Neuronal stem cell (in vitro differentiated cells): Measurements from ENCODE around the gene CEP295NL.
A peak's percentile ranks its signal among the peaks of the same experiment; 100 is the strongest.

Experiments used
- DNase-seq: peaks from one replicate; pipeline ENCODE4 v3.0.0-alpha.2; 2013; ENCODE audit warnings: low spot score
- H2AFZ ChIP-seq: one replicate; pipeline ENCODE4 v1.6.1; 2013; ENCODE audit warnings: mild to moderate bottlenecking, low read length, inconsistent platforms
- H2AK5ac ChIP-seq: 2 replicates; pipeline ENCODE4 v1.6.1; 2013; ENCODE audit warnings: low read depth, mild to moderate bottlenecking, inconsistent platforms, low read length, moderate library complexity, mixed read lengths
- H2BK120ac ChIP-seq: 2 replicates; pipeline ENCODE4 v1.6.1; 2013; ENCODE audit warnings: low read depth, mild to moderate bottlenecking, inconsistent platforms, low read length, moderate library complexity, mixed read lengths
- H2BK12ac ChIP-seq: one replicate; pipeline ENCODE4 v1.6.1; 2013; ENCODE audit warnings: low read length, inconsistent platforms
- H2BK15ac ChIP-seq: 2 replicates; pipeline ENCODE4 v1.6.1; 2013; ENCODE audit warnings: mild to moderate bottlenecking, low read length, inconsistent platforms, mixed read lengths
- H2BK5ac ChIP-seq: one replicate; pipeline ENCODE4 v1.6.1; 2013; ENCODE audit warnings: inconsistent platforms, mild to moderate bottlenecking, low read length, moderate library complexity
- H3K14ac ChIP-seq: one replicate; pipeline ENCODE4 v1.6.1; 2013; ENCODE audit warnings: low read length, inconsistent platforms
- H3K18ac ChIP-seq: 2 replicates; pipeline ENCODE4 v1.6.1; 2013; ENCODE audit warnings: low read length, inconsistent platforms
- H3K23ac ChIP-seq: 2 replicates; pipeline ENCODE4 v1.6.1; 2013; ENCODE audit warnings: low read depth, mild to moderate bottlenecking, mixed read lengths, low read length, inconsistent platforms; ENCODE audit not compliant: poor library complexity
- H3K27ac ChIP-seq: replicated peaks from 3 replicates; pipeline ENCODE4 v1.5.1; 2013; ENCODE audit warnings: low read length, inconsistent platforms
- H3K27me3 ChIP-seq, 3 experiments: 2 replicates each; pipeline ENCODE4 v1.6.1; 2013; ENCODE audit warnings: low read length in 3 of 3, mild to moderate bottlenecking in 2 of 3, inconsistent platforms in 1 of 3, low read depth in 1 of 3, mixed read lengths in 1 of 3, moderate library complexity in 1 of 3; ENCODE audit not compliant: control insufficient read depth in 3 of 3, insufficient read depth in 3 of 3
- H3K36me3 ChIP-seq, 2 donors: replicated peaks in 1 of 2; 2 replicates each; pipeline ENCODE4 v1.6.1; 2013; ENCODE audit warnings: low read length in 2 of 2; ENCODE audit not compliant: control insufficient read depth in 2 of 2, insufficient read depth in 2 of 2
- H3K4ac ChIP-seq: 2 replicates; pipeline ENCODE4 v1.6.1; 2013; ENCODE audit warnings: inconsistent platforms, mild to moderate bottlenecking, low read length, moderate library complexity
- H3K4me1 ChIP-seq, 2 donors: 1 replicate in 1 of 2; 2 replicates in 1 of 2; pipeline ENCODE4 v1.6.1; 2013; ENCODE audit warnings: low read length in 2 of 2, low read depth in 1 of 2; ENCODE audit not compliant: control insufficient read depth in 2 of 2, insufficient read depth in 1 of 2
- H3K4me2 ChIP-seq: one replicate; pipeline ENCODE4 v1.6.1; 2013; ENCODE audit warnings: mild to moderate bottlenecking, low read length, inconsistent platforms; ENCODE audit not compliant: insufficient read depth, poor library complexity, severe bottlenecking
- H3K4me3 ChIP-seq, 2 donors: 2 replicates each; pipeline ENCODE4 v1.5.1; 2013; ENCODE audit warnings: low read length in 2 of 2, mild to moderate bottlenecking in 2 of 2, inconsistent platforms in 1 of 2, moderate library complexity in 1 of 2
- H3K79me1 ChIP-seq: one replicate; pipeline ENCODE4 v1.6.1; 2013; ENCODE audit warnings: low read depth, mild to moderate bottlenecking, inconsistent platforms, low read length, moderate library complexity
- H3K9ac ChIP-seq: one replicate; pipeline ENCODE4 v1.6.1; 2013; ENCODE audit warnings: mild to moderate bottlenecking, low read depth, low read length, inconsistent platforms; ENCODE audit not compliant: poor library complexity
- H3K9me3 ChIP-seq, 2 donors: replicated peaks in 1 of 2; 2 replicates each; pipeline versions ENCODE3 to v1.6.1; 2013; ENCODE audit warnings: low read length in 2 of 2, mild to moderate bottlenecking in 2 of 2, inconsistent platforms in 1 of 2, low read depth in 1 of 2, mixed read lengths in 1 of 2, moderate library complexity in 1 of 2; ENCODE audit not compliant: control insufficient read depth in 2 of 2, insufficient read depth in 1 of 2
- H4K8ac ChIP-seq: one replicate; pipeline ENCODE4 v1.6.1; 2013; ENCODE audit warnings: low read depth, mild to moderate bottlenecking, inconsistent platforms, low read length, moderate library complexity
- H4K91ac ChIP-seq: one replicate; pipeline ENCODE4 v1.6.1; 2013; ENCODE audit warnings: low read length, low read depth, mild to moderate bottlenecking, inconsistent platforms; ENCODE audit not compliant: poor library complexity
- WGBS, 2 donors: extraction: QIAGEN DNeasy Blood & Tissue Kit; methylation state at CpG; one replicate each; pipeline ENCODE4 v1.1.7; 2013; ENCODE audit warnings: missing lambda C conversion rate in 2 of 2, mixed read lengths in 1 of 2; ENCODE audit not compliant: insufficient read length in 2 of 2, insufficient replicate concordance in 1 of 2; ENCODE audit errors: extremely low coverage in 2 of 2; 5-methylcytosine and 5-hydroxymethylcytosine counted together

Gene CEP295NL

GRCh38 chr17:78875363-78876093 lies 27.5 kb downstream of the CEP295NL start:
- peaks cover 7% of the 10 kb centered on the region for H3K79me1 ChIP-seq
- H3K18ac ChIP-seq = no peak overlapping the region
- no peak overlapping the region for H3K4me3 ChIP-seq
- peak overlapping the region; percentile 47 for H2AK5ac ChIP-seq
- no peak overlapping the region for H3K27ac ChIP-seq
- H3K4ac ChIP-seq = no peak overlapping the region
- no peak overlapping the region for H3K23ac ChIP-seq
- no peak overlapping the region for H2BK120ac ChIP-seq
- peaks cover 10 to 35% of the 10 kb centered on the region in 2 donors for H3K36me3 ChIP-seq
- no peak overlapping the region for H4K91ac ChIP-seq
- no CpG with 5 or more reads among the region's 9 CpGs for WGBS, 2 donors
- H3K27me3 ChIP-seq = no peaks in the 10 kb centered on the region
- H3K4me1 ChIP-seq = peaks cover 0 to 15% of the 10 kb centered on the region in 2 donors
- DNase-seq = no peak
- peaks cover 0 to 2% of the 10 kb centered on the region in 2 donors for H3K9me3 ChIP-seq
- no peak overlapping the region for H2AFZ ChIP-seq
- H2BK15ac ChIP-seq = no peak overlapping the region
- H4K8ac ChIP-seq = no peak overlapping the region
- no peak overlapping the region for H3K9ac ChIP-seq
- H2BK12ac ChIP-seq = no peak overlapping the region
- no peak overlapping the region for H3K14ac ChIP-seq
- no peak overlapping the region for H2BK5ac ChIP-seq
- H3K4me2 ChIP-seq = no peak overlapping the region

- no peak for DNase-seq
- H2BK15ac ChIP-seq = no peak overlapping the region
- H3K27me3 ChIP-seq = no peaks in the 10 kb centered on the region
- H3K18ac ChIP-seq = peak overlapping the region; percentile 24
- no peak overlapping the region for H3K4me2 ChIP-seq
- H3K36me3 ChIP-seq = peaks cover 13 to 44% of the 10 kb centered on the region in 2 donors
- H3K14ac ChIP-seq = peak overlapping the region; percentile 1
- no peak overlapping the region for H3K23ac ChIP-seq
- H3K4ac ChIP-seq = no peak overlapping the region
- H3K9ac ChIP-seq = no peak overlapping the region
- no peak overlapping the region for H2BK12ac ChIP-seq
- no peak overlapping the region for H4K8ac ChIP-seq
- no CpG with 5 or more reads among the region's 21 CpGs for WGBS, 2 donors
- H2AFZ ChIP-seq = no peak overlapping the region
- H3K27ac ChIP-seq = no peak overlapping the region
- no peak overlapping the region for H2BK120ac ChIP-seq
- H3K9me3 ChIP-seq = peaks cover 0 to 2% of the 10 kb centered on the region in 2 donors
- no peak overlapping the region for H2BK5ac ChIP-seq
- no peak overlapping the region for H2AK5ac ChIP-seq
- no peak overlapping the region for H3K4me3 ChIP-seq
- peaks cover 0 to 7% of the 10 kb centered on the region in 2 donors for H3K4me1 ChIP-seq
- no peak overlapping the region for H4K91ac ChIP-seq
- H3K79me1 ChIP-seq = peaks cover 3% of the 10 kb centered on the region
These were observed 29.3 kb downstream of the CEP295NL start for GRCh38 chr17:78873519-78874340.

GRCh38 chr17:78872486-78872885 lies 30.5 kb downstream of the CEP295NL start:
- H2BK5ac ChIP-seq = no peak overlapping the region
- no peak overlapping the region for H3K4ac ChIP-seq
- H3K18ac ChIP-seq = no peak overlapping the region
- H3K9ac ChIP-seq = no peak overlapping the region
- H3K4me3 ChIP-seq = no peak overlapping the region
- no peak overlapping the region for H3K4me2 ChIP-seq
- WGBS, 2 donors = no CpG with 5 or more reads among the region's 6 CpGs
- no peak overlapping the region for H4K91ac ChIP-seq
- H3K23ac ChIP-seq = no peak overlapping the region
- no peak overlapping the region for H2BK15ac ChIP-seq
- no peak overlapping the region for H3K14ac ChIP-seq
- peaks cover 0 to 2% of the 10 kb centered on the region in 2 donors for H3K9me3 ChIP-seq
- H3K27me3 ChIP-seq = no peaks in the 10 kb centered on the region
- no peak overlapping the region for H2AFZ ChIP-seq
- H4K8ac ChIP-seq = no peak overlapping the region
- peaks cover 0 to 7% of the 10 kb centered on the region in 2 donors for H3K4me1 ChIP-seq
- no peak overlapping the region for H2BK120ac ChIP-seq
- no peak overlapping the region for H2AK5ac ChIP-seq
- H3K27ac ChIP-seq = no peak overlapping the region
- peaks cover 13 to 48% of the 10 kb centered on the region in 2 donors for H3K36me3 ChIP-seq
- H3K79me1 ChIP-seq = no peaks in the 10 kb centered on the region
- DNase-seq = no peak
- no peak overlapping the region for H2BK12ac ChIP-seq

- Histone ChIP-seq H3K23ac (no peak overlapping the region), H2BK120ac (no peak overlapping the region), H2BK12ac (no peak overlapping the region), H3K36me3 (peaks cover 13 to 48% of the 10 kb centered on the region in 2 donors), H2BK15ac (no peak overlapping the region), H3K9me3 (no peaks in the 10 kb centered on the region), H4K91ac (no peak overlapping the region), H3K27ac (no peak overlapping the region), H3K4ac (no peak overlapping the region), H3K4me3 (no peak overlapping the region), H2BK5ac (no peak overlapping the region), H4K8ac (no peak overlapping the region), H2AK5ac (no peak overlapping the region), H3K4me2 (no peak overlapping the region), H3K9ac (no peak overlapping the region), H3K18ac (no peak overlapping the region), H3K27me3 (no peaks in the 10 kb centered on the region), H3K14ac (no peak overlapping the region), H3K4me1 (peaks cover 0 to 9% of the 10 kb centered on the region in 2 donors), H3K79me1 (no peaks in the 10 kb centered on the region), H2AFZ (no peak overlapping the region)
- DNase-seq = no peak
- WGBS, 2 donors = no CpG with 5 or more reads among the region's 15 CpGs
These were observed 32.4 kb downstream of the CEP295NL start for GRCh38 chr17:78870621-78871020.
